ENCODE results near the gene PDE6A. TPM values are rescaled to one million over a fixed set of nuclear protein-coding genes. Genes with fewer than 3 reads are reported as not detected.
A peak's percentile ranks its signal among the peaks of the same experiment; 100 is the strongest.

PDE6A gene
- total RNA-seq, 1 donor from 2014 or later = 0.12 TPM

DNA sequence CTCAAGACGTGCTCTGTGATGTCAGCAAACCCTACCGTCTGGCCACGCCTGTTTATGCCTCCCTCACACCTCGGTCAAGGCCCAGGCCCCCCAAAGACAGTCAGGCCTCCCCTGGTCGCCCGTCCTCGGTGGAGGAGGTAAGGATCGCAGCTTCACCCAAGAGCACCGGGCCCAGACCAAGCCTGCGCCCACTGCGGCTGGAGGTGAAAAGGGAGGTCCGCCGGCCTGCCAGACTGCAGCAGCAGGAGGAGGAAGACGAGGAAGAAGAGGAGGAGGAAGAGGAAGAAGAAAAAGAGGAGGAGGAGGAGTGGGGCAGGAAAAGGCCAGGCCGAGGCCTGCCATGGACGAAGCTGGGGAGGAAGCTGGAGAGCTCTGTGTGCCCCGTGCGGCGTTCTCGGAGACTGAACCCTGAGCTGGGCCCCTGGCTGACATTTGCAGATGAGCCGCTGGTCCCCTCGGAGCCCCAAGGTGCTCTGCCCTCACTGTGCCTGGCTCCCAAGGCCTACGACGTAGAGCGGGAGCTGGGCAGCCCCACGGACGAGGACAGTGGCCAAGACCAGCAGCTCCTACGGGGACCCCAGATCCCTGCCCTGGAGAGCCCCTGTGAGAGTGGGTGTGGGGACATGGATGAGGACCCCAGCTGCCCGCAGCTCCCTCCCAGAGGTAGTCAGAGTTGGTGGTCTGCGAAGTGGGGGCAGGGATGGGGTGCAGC, 111.3 kb downstream of the PDE6A start:
- Mint-ChIP-seq H3K4me3 (ENCODE audit: unreplicated experiment) (no peak overlapping the region), H3K36me3 (ENCODE audit: low read depth) (peaks cover 1% of the 10 kb centered on the region), H3K4me1 (ENCODE audit: low read depth) (peaks cover 9% of the 10 kb centered on the region), H3K27ac (ENCODE audit: unreplicated experiment) (no peak overlapping the region), H3K27me3 (ENCODE audit: low read depth) (no peaks in the 10 kb centered on the region), H3K9me3 (ENCODE audit: low read depth) (no peaks in the 10 kb centered on the region)
- TF ChIP-seq, protein P1, sequence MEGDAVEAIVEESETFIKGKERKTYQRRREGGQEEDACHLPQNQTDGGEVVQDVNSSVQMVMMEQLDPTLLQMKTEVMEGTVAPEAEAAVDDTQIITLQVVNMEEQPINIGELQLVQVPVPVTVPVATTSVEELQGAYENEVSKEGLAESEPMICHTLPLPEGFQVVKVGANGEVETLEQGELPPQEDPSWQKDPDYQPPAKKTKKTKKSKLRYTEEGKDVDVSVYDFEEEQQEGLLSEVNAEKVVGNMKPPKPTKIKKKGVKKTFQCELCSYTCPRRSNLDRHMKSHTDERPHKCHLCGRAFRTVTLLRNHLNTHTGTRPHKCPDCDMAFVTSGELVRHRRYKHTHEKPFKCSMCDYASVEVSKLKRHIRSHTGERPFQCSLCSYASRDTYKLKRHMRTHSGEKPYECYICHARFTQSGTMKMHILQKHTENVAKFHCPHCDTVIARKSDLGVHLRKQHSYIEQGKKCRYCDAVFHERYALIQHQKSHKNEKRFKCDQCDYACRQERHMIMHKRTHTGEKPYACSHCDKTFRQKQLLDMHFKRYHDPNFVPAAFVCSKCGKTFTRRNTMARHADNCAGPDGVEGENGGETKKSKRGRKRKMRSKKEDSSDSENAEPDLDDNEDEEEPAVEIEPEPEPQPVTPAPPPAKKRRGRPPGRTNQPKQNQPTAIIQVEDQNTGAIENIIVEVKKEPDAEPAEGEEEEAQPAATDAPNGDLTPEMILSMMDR (IDR thresholded peaks at IDR 0.05) = no peak
- DNase-seq (ENCODE audit: low spot score) = no peak

DNA sequence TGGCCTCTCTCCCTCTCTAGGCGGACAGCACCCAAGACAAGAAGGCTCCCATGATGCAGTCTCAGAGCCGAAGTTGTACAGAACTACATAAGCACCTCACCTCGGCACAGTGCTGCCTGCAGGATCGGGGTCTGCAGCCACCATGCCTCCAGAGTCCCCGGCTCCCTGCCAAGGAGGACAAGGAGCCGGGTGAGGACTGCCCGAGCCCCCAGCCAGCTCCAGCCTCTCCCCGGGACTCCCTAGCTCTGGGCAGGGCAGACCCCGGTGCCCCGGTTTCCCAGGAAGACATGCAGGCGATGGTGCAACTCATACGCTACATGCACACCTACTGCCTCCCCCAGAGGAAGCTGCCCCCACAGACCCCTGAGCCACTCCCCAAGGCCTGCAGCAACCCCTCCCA, 112.0 kb downstream of the PDE6A start:
- TF ChIP-seq, protein P1 (IDR thresholded peaks at IDR 0.05) = no peak

DNA sequence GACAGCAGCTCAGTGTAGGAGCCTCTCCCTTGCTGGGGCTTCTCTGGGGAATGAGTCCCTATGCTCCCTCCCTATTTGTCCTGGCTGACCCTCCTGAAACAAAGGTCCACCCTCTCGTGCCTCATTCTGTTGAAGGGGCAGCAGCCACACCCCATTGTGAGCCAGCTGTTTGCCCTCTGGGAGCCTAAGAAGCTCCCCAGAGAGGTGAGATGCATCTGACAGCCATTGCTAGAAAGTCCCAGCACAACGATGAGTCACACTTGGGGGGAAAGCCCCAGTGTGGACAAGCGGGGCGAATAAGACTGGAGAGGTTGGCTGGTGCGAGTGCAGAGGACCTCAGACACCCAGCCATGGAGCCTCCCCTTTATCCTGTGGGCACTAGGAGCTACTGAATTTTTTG, 113.1 kb downstream of the PDE6A start:
- H3K4me1 Mint-ChIP-seq (ENCODE audit: low read depth) = peaks cover 7% of the 10 kb centered on the region
- peaks cover 1% of the 10 kb centered on the region for H3K36me3 Mint-ChIP-seq (ENCODE audit: low read depth)
- TF ChIP-seq, protein P1 (IDR thresholded peaks at IDR 0.05) = no peak
- H3K4me3 Mint-ChIP-seq (ENCODE audit: unreplicated experiment) = no peak overlapping the region
- no peaks in the 10 kb centered on the region for H3K9me3 Mint-ChIP-seq (ENCODE audit: low read depth)
- H3K27ac Mint-ChIP-seq (ENCODE audit: unreplicated experiment) = no peak overlapping the region
- H3K27me3 Mint-ChIP-seq (ENCODE audit: low read depth) = no peaks in the 10 kb centered on the region
- DNase-seq (ENCODE audit: low spot score) = no peak

More for the DNA sequence above, 112.0 kb downstream of the PDE6A start:
- H3K9me3 Mint-ChIP-seq (ENCODE audit: low read depth) = no peaks in the 10 kb centered on the region
- peaks cover 10% of the 10 kb centered on the region for H3K4me1 Mint-ChIP-seq (ENCODE audit: low read depth)
- no peak overlapping the region for H3K27ac Mint-ChIP-seq (ENCODE audit: unreplicated experiment)
- H3K36me3 Mint-ChIP-seq (ENCODE audit: low read depth) = peaks cover 1% of the 10 kb centered on the region
- no peaks in the 10 kb centered on the region for H3K27me3 Mint-ChIP-seq (ENCODE audit: low read depth)
- H3K4me3 Mint-ChIP-seq (ENCODE audit: unreplicated experiment) = no peak overlapping the region
- no peak for DNase-seq (ENCODE audit: low spot score)

DNA sequence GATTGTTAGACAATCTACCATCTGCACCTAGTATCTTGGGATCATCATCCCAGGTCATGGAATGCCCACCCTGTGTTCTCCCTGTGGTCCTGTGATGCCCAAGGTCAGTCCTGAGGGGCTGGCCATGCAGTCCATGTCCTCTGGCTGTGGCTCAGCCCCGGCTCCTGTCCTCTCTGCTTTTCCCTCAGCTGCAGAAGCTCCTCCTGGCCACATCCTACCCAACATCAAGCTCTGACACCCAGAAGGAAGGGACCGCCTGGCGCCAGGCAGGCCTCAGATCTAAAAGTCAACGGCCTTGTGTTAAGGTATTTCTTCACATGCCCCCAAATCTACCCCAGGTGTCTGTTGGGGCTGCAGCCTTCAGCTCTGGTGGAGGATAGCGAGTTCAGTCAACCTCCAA, 114.0 kb downstream of the PDE6A start:
- TF ChIP-seq, protein P1 (IDR thresholded peaks at IDR 0.05) = no peak
- H3K9me3 Mint-ChIP-seq (ENCODE audit: low read depth) = no peaks in the 10 kb centered on the region
- no peak overlapping the region for H3K4me3 Mint-ChIP-seq (ENCODE audit: unreplicated experiment)
- peaks cover 1% of the 10 kb centered on the region for H3K36me3 Mint-ChIP-seq (ENCODE audit: low read depth)
- DNase-seq (ENCODE audit: low spot score) = no peak
- no peaks in the 10 kb centered on the region for H3K27me3 Mint-ChIP-seq (ENCODE audit: low read depth)
- peaks cover 7% of the 10 kb centered on the region for H3K4me1 Mint-ChIP-seq (ENCODE audit: low read depth)
- H3K27ac Mint-ChIP-seq (ENCODE audit: unreplicated experiment) = no peak overlapping the region

DNA sequence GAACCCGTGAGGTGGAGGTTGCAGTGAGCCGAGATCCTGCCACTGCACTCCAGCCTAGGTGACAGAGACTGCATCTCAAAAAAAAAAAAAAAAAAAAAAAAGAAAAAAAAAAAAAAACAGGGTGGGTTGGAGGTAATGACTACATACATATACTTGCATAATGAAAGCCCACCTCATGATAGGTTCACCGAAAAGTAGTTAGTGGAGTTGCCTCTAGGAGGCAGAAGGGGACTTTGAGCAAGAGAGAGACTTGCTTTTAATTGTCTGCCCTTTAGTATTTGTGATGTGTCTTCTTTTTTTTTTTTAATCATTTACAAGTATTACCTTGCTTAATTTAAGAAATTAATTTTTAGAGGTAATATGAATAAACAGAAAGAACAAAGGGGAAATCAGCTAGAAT, 114.6 kb downstream of the PDE6A start:
- TF ChIP-seq, protein P1 (IDR thresholded peaks at IDR 0.05) = peak; percentile 61
- H3K4me3 Mint-ChIP-seq (ENCODE audit: unreplicated experiment) = no peak overlapping the region
- no peaks in the 10 kb centered on the region for H3K27me3 Mint-ChIP-seq (ENCODE audit: low read depth)
- peaks cover 1% of the 10 kb centered on the region for H3K36me3 Mint-ChIP-seq (ENCODE audit: low read depth)
- peaks cover 7% of the 10 kb centered on the region for H3K4me1 Mint-ChIP-seq (ENCODE audit: low read depth)
- H3K9me3 Mint-ChIP-seq (ENCODE audit: low read depth) = no peaks in the 10 kb centered on the region
- DNase-seq (ENCODE audit: low spot score) = no peak
- no peak overlapping the region for H3K27ac Mint-ChIP-seq (ENCODE audit: unreplicated experiment)

Data from chondrocyte (in vitro differentiated cells).